Adrenal gland (tissue), 5 donors: Measurements from ENCODE around the gene ZNF438.

Source experiments
- POLR2A ChIP-seq, 2 donors: fragments of 450-650 bp; IDR thresholded peaks; one replicate each; pipeline ENCODE4 v1.6.1; 2017; ENCODE audit warnings: antibody characterized with exemption in 2 of 2, mild to moderate bottlenecking in 2 of 2, moderate library complexity in 1 of 2
- TF ChIP-seq, protein P1 (sequence below), 6 experiments: fragments of 450-650 bp in 4 of 6; fragments of 200-600 bp in 2 of 6; sonication (generic) in 1 of 6; IDR thresholded peaks; 1 replicate in 5 of 6; 2 replicates in 1 of 6; pipeline versions ENCODE4 v1.5.1 to v1.8.0; 2016 to 2021; ENCODE audit warnings: antibody characterized with exemption in 6 of 6, mild to moderate bottlenecking in 2 of 6, moderate library complexity in 1 of 6
- donor health status: DM: no; HTN: no; CAD: no.

DNA sequence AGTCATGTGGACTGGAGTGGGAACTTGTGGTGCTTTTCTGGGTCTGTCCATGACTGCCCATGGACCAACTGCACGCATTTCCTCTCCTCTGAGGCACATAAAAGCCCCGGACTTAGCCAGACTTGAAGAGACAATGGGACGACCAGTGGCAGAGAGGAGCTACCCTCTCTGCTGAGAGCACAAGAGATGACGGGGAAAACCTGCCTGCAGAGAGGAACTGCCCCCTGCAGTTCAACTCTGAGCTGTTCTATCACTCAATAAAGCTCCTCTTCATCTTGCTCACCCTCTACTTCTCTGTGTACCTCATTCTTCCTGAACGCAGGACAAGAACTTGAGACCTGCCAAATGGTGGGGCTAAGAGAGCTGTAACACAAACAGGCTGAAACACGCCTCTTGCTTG, 184.5 kb downstream of the ZNF438 start:
- TF ChIP-seq, protein P1, sequence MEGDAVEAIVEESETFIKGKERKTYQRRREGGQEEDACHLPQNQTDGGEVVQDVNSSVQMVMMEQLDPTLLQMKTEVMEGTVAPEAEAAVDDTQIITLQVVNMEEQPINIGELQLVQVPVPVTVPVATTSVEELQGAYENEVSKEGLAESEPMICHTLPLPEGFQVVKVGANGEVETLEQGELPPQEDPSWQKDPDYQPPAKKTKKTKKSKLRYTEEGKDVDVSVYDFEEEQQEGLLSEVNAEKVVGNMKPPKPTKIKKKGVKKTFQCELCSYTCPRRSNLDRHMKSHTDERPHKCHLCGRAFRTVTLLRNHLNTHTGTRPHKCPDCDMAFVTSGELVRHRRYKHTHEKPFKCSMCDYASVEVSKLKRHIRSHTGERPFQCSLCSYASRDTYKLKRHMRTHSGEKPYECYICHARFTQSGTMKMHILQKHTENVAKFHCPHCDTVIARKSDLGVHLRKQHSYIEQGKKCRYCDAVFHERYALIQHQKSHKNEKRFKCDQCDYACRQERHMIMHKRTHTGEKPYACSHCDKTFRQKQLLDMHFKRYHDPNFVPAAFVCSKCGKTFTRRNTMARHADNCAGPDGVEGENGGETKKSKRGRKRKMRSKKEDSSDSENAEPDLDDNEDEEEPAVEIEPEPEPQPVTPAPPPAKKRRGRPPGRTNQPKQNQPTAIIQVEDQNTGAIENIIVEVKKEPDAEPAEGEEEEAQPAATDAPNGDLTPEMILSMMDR (IDR thresholded peaks at IDR 0.05): no peak
- TF ChIP-seq POLR2A (IDR thresholded peaks at IDR 0.05): no peak
